ENCODE measurements around the gene RIPPLY3.

Gene RIPPLY3

DNA sequence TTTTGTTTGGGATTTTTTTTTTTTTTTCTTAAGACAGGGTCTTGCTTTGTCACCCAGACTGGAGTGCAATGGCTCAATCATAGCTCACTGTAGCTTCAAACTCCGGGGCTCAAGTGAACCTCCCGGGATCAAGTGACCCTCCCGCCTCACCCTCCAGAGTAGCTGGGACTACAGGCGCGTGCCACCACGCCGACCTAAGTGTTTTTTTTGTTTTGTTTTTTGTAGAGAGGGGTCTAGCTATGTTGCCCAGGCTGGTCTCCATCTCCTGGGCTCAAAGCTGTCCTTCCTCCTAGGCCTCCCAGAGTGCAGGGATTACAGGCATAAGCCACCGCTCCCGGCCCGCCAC, 40.8 kb upstream of the RIPPLY3 start:
- no peak for DNase-seq (ENCODE audit: low spot score)
- TF ChIP-seq, protein P1, sequence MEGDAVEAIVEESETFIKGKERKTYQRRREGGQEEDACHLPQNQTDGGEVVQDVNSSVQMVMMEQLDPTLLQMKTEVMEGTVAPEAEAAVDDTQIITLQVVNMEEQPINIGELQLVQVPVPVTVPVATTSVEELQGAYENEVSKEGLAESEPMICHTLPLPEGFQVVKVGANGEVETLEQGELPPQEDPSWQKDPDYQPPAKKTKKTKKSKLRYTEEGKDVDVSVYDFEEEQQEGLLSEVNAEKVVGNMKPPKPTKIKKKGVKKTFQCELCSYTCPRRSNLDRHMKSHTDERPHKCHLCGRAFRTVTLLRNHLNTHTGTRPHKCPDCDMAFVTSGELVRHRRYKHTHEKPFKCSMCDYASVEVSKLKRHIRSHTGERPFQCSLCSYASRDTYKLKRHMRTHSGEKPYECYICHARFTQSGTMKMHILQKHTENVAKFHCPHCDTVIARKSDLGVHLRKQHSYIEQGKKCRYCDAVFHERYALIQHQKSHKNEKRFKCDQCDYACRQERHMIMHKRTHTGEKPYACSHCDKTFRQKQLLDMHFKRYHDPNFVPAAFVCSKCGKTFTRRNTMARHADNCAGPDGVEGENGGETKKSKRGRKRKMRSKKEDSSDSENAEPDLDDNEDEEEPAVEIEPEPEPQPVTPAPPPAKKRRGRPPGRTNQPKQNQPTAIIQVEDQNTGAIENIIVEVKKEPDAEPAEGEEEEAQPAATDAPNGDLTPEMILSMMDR (IDR thresholded peaks at IDR 0.05; ENCODE audit: extremely low read depth, missing control alignments), result no peak

DNA sequence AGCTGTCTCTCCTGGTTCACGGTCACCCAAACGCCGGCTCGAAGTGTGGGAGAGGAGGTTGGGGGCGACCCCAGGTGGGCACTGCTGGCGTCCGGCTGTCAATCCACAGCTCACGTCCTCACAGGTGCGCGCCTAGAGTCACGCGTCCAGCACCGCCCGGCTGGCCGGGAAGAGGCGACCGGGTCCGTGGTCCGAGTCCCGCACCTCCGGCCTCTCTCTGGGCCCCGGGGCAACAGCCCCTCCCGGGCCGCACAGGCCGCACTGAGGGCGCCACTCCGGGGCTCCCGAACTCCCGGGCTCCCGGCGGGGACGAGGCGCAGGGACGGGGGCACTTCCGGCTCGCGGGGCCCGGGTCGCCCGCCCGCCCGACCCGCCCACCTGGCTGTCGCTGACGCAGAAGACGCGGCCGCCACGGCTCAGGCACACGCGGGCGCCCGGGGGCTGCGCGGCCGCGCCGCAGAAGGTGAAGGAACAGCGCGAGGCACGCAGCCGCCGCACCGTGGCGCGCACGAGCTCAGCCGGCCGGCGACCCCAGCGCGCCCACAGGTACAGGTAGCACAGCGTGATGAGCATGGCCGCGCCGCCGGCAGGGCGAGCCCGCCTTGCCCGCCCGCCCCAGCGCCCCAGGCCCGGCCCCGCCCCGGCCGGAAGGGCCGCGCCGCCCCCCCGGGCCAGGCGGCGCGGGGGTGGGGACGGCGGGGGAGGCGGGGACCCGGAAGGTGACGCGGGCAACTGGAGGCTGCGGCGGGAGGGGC, 40.3 kb upstream of the RIPPLY3 start, which contains the start of gene HLCS:
HLCS (minus strand) TSS at position 604 of the 755 bp plus-strand sequence; CDS start at position 573, 31 bp downstream.
- TF ChIP-seq, protein P1 (IDR thresholded peaks at IDR 0.05; ENCODE audit: extremely low read depth, missing control alignments), result peak; percentile 58
- DNase-seq (ENCODE audit: low spot score), result peak; percentile 95

DNA sequence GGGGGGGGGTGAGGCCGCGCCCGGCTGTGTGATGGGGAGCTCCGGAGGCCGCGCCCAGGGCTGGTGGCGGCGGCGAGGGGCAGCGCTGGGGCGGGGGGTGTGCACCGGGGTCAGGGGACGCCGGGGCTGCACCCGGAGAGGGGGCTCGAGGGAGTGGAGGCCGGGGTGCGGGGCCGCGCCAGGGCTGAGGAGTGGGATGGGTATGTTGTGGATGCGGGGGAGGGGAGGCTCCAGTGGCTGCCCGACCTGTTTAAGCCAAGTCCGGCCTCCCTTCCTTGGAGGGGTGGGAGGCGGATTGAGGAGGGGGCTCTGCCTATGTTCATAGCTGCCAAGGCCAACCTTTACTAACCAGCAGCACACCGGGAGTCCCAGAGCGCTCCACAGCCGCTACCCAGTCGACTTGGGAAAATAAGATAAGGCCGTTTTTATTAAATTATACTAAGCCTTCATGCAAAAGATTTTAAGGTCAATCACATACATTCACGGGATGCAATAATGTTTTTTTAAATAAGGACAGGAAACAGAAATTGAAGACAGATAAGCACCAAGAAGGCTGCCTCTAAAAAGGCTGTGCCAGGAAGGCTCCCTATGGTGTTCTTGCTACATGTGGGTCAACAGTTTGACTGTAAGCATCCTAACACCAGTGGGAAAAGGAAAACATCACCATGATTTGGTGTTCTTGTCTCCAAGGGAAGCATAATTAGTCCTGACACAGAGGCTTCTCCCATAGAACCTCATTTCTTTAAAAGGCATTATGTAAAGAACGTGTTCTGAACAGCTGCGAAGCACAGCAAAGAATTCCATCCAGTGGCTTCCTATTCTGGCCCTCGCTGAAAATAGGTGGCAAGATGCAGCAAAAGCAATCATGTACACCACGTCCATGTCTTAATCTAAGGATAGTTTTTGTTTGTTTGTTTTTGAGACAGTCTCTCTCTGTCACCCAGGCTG, 39.4 kb upstream of the RIPPLY3 start:
- no peak for DNase-seq (ENCODE audit: low spot score)
- TF ChIP-seq, protein P1 (IDR thresholded peaks at IDR 0.05; ENCODE audit: extremely low read depth, missing control alignments), result no peak

DNA sequence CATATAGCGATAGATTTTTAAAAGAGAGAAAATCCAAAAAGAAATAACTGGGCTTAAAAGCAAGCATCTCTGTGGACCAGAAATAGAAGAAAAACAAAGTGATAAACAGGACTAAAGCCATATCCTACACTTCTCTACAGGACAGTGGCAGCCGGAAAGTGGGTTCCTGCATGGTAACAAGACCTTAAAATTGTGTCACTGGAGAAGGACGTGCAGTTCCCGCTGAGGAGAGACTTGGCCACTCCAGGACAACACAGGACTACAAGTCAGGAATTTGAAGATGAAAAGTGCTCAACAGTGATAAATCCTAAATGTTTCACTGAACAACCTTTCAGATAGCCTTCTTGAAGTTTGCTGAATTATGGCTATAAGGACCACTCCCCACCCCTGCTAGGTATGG, 38.1 kb upstream of the RIPPLY3 start:
- no peak for DNase-seq (ENCODE audit: low spot score)
- TF ChIP-seq, protein P1 (IDR thresholded peaks at IDR 0.05; ENCODE audit: extremely low read depth, missing control alignments), result no peak

DNA sequence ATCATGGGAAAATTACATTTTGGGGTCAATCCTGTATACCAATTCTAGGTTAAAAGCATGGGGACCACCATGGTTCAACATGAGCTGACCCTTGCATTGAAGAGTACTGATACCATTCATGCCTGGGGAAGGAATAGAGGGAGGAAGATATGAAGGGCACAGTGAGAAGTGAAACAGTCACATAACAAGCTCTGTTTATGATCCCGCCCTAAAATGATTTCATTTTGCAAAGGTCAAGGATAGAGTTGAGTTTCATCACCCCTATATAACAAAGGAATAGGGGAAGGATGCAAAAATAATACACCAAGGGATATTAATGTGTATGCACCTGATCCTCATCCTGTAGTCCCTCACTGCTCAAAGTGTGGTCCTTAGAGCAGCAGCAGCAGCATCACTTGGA, 37.5 kb upstream of the RIPPLY3 start:
- no peak for DNase-seq (ENCODE audit: low spot score)

DNA sequence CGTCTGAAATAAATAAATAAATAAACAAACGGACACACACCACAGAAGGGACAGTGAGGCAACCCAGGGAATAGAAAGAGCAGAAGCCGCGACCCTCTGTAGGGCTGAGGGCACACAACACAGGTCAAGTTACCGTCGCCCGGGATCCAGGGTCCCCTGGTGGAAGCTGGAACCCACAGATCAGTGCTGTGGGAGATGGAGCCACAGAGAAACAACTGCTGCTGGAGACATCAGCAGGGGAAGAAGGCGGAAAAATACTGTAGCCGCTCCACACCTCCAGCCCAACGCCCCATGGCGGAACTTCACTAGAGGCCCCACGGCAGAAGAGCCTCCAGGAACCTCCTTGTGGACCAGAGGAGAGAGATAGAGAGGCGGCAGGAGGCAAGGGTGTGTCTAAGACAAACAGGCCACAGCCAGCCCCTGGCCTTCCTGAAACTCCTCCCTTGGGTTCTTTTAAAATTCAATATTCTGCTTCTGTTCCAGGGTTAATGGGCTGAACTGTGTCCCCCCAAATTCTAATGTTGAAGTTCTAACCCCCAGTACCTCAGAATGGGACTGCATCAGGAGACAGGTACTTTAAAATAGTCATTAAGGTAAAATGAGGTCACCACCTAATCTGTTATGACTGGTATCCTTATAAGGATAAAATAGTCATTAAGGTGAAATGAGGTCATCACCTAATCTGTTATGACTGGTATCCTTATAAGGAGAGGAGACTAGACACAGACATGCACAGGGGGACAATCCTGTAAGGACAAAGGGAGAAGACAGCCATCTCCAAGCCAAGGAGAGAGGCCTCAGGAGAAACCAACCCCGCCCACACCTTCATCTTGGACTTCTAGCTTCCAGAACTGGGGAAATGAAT, 32.3 kb upstream of the RIPPLY3 start:
- TF ChIP-seq, protein P1 (IDR thresholded peaks at IDR 0.05; ENCODE audit: extremely low read depth, missing control alignments), result no peak
- DNase-seq (ENCODE audit: low spot score), result no peak

More for the DNA sequence above, 37.5 kb upstream of the RIPPLY3 start:
- TF ChIP-seq, protein P1 (IDR thresholded peaks at IDR 0.05; ENCODE audit: extremely low read depth, missing control alignments), result no peak
